HL-60 (cell line): ENCODE measurements around the gene CFAP61.

Source experiments
- DNase-seq, 2 experiments: peaks; one replicate each; pipeline ENCODE4 v3.0.0-alpha.2; 2010 to 2020; ENCODE audit warnings: low read depth in 1 of 2, low spot score in 1 of 2
- H3K27ac ChIP-seq: fragments of 250-450 bp; sonication (Bioruptor Pico); replicated peaks from 2 replicates; pipeline ENCODE4 v1.5.1; 2020; ENCODE audit warnings: mild to moderate bottlenecking, moderate library complexity
- H3K27me3 ChIP-seq: fragments of 250-450 bp; sonication (Bioruptor Pico); 2 replicates; pipeline ENCODE4 v1.5.1; 2021; ENCODE audit warnings: mild to moderate bottlenecking, moderate library complexity; ENCODE audit not compliant: insufficient read depth, poor library complexity, severe bottlenecking
- H3K4me3 ChIP-seq: replicated peaks from 2 replicates; pipeline ENCODE4 v1.5.1; 2011; ENCODE audit warnings: mild to moderate bottlenecking, control low read depth, low read length; ENCODE audit not compliant: insufficient read depth
- GABPA ChIP-seq: IDR thresholded peaks from 2 replicates; pipeline ENCODE4 v1.6.1; 2012; ENCODE audit warnings: low read depth
- POLR2AphosphoS5 ChIP-seq: IDR thresholded peaks from 2 replicates; pipeline ENCODE4 v1.6.1; 2012; ENCODE audit warnings: low read depth
- SPI1 ChIP-seq: IDR thresholded peaks from 2 replicates; pipeline ENCODE4 v1.6.1; 2012; ENCODE audit warnings: low read depth, mild to moderate bottlenecking, borderline replicate concordance
- TF ChIP-seq, protein P1 (sequence below): IDR thresholded peaks from one replicate; pipeline ENCODE4 v1.5.1; 2011; ENCODE audit warnings: low read length, control low read depth, inconsistent platforms; ENCODE audit not compliant: insufficient read depth
- TF ChIP-seq, protein P2 (sequence below): IDR thresholded peaks from 2 replicates; pipeline ENCODE4 v1.6.1; 2012; ENCODE audit warnings: low read depth; ENCODE audit not compliant: insufficient replicate concordance

CFAP61 gene

GRCh38 chr20:20130399-20130798 lies 78.1 kb downstream of the CFAP61 start:
- TF ChIP-seq, protein P1, sequence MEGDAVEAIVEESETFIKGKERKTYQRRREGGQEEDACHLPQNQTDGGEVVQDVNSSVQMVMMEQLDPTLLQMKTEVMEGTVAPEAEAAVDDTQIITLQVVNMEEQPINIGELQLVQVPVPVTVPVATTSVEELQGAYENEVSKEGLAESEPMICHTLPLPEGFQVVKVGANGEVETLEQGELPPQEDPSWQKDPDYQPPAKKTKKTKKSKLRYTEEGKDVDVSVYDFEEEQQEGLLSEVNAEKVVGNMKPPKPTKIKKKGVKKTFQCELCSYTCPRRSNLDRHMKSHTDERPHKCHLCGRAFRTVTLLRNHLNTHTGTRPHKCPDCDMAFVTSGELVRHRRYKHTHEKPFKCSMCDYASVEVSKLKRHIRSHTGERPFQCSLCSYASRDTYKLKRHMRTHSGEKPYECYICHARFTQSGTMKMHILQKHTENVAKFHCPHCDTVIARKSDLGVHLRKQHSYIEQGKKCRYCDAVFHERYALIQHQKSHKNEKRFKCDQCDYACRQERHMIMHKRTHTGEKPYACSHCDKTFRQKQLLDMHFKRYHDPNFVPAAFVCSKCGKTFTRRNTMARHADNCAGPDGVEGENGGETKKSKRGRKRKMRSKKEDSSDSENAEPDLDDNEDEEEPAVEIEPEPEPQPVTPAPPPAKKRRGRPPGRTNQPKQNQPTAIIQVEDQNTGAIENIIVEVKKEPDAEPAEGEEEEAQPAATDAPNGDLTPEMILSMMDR = peak; percentile 36
- no peak for TF ChIP-seq GABPA
- peak in 1 of 2 experiments; percentile 6 for DNase-seq
- no peak overlapping the region for H3K27ac ChIP-seq
- H3K4me3 ChIP-seq = no peak overlapping the region
- H3K27me3 ChIP-seq = peaks cover 2% of the 10 kb centered on the region

DNA sequence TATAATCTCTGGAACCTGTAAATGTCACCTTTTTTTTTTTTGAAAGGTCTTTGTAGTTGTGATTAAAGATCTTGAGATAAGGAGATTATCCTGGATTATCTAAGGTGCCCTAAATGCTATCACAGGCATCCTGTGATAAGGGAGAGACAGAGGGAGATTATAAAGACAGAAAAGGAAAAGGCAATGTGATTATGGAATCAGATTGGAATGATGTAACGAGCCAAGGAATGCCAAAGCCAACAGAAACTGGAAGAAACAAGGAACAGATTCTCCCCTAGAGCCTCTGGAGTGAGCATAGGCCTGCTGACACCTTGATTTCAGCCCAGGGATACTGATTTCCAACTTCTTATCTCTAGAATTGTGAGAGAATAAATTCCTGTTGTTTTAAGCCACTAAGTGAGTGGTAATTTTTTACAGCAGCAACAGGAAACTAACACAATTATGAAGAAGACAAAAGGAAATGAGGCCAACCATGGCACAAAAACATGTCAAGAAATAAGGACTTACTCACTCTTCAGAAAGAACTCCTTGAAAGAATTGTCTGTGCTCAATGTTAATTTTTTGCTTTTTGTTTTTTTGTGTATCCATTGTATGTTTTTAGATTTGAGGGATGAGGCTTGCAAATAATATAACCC lies 82.7 kb downstream of the CFAP61 start:
- no peak for DNase-seq
- TF ChIP-seq, protein P1 = no peak
- TF ChIP-seq, protein P2, sequence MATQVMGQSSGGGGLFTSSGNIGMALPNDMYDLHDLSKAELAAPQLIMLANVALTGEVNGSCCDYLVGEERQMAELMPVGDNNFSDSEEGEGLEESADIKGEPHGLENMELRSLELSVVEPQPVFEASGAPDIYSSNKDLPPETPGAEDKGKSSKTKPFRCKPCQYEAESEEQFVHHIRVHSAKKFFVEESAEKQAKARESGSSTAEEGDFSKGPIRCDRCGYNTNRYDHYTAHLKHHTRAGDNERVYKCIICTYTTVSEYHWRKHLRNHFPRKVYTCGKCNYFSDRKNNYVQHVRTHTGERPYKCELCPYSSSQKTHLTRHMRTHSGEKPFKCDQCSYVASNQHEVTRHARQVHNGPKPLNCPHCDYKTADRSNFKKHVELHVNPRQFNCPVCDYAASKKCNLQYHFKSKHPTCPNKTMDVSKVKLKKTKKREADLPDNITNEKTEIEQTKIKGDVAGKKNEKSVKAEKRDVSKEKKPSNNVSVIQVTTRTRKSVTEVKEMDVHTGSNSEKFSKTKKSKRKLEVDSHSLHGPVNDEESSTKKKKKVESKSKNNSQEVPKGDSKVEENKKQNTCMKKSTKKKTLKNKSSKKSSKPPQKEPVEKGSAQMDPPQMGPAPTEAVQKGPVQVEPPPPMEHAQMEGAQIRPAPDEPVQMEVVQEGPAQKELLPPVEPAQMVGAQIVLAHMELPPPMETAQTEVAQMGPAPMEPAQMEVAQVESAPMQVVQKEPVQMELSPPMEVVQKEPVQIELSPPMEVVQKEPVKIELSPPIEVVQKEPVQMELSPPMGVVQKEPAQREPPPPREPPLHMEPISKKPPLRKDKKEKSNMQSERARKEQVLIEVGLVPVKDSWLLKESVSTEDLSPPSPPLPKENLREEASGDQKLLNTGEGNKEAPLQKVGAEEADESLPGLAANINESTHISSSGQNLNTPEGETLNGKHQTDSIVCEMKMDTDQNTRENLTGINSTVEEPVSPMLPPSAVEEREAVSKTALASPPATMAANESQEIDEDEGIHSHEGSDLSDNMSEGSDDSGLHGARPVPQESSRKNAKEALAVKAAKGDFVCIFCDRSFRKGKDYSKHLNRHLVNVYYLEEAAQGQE = no peak
- TF ChIP-seq GABPA (no peak), POLR2AphosphoS5 (no peak), SPI1 (no peak)
- H3K4me3 ChIP-seq = no peak overlapping the region

DNA sequence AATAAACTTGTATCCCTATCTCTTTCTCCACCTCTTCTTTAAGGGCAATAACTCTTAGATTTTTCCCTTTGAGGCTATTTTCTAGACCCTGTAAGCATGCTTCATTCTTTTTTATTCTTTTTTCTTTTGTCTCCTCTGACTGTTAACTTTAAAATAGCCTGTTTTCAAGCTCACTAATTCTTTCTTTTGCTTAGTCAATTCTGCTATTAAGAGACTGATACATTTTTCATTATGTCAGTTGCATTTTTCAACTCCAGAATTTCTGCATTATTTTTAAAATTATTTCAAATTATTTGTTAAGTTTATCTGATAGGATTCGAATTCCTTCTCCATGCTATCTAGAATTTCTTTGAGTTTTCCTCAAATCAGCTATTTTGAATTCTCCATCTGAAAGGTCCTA lies 84.0 kb downstream of the CFAP61 start:
- H3K4me3 ChIP-seq = no peak overlapping the region
- no peak for DNase-seq
- no peak for TF ChIP-seq GABPA
- no peak for TF ChIP-seq POLR2AphosphoS5
- no peak for TF ChIP-seq SPI1
- TF ChIP-seq, protein P2 = no peak
- TF ChIP-seq, protein P1 = no peak
- no peak overlapping the region for H3K27ac ChIP-seq
- peaks cover 6% of the 10 kb centered on the region for H3K27me3 ChIP-seq

More for the DNA sequence above, 82.7 kb downstream of the CFAP61 start:
- Histone ChIP-seq H3K27ac (no peak overlapping the region), H3K27me3 (peaks cover 6% of the 10 kb centered on the region)

DNA sequence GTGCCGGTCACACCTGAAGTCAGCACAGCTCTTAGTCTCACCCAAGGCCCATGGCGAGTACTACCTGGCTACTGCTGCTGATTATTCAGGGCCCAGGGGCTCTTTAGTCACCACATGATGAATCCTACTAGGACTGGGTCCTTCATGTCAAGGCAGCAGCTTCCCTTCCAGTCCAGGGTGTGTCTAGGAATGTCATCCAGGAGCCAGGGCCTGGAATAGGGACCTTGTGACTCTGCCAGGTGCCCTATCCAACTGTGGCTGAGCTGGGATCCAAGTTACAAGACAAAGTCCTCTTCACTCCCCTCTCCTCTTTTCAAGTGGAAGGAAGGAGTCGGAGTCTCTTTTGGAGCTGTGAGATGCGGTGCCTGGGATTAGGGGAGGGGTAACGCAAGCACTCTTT lies 85.5 kb downstream of the CFAP61 start:
- Histone ChIP-seq H3K27ac (no peak overlapping the region), H3K4me3 (no peak overlapping the region), H3K27me3 (peaks cover 6% of the 10 kb centered on the region)
- TF ChIP-seq, protein P1 = no peak
- TF ChIP-seq GABPA (no peak), POLR2AphosphoS5 (no peak), SPI1 (no peak)
- TF ChIP-seq, protein P2 = no peak
- no peak for DNase-seq
